ENCODE measurements around the gene DHX8.

DNA sequence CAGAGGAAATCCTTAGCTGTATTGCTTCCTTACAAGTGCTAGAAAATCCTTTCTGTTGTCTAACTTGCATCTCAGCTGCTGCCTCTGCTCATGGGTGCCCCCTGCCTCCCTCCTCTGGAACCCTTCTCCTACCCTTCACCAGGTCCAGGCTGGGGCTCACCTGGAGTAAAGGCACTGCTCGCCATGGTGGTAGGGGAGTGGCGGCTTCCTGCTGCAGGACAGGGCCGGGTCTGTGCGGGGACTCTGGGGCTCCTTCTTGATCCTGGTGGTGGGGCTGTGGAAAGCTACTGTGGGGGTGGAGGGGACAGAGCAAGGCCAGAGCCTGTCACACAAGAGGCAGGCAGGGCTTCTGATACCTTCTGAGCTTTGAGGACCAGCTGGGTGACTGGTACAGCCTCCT lies 49.9 kb downstream of the DHX8 start:
- no peak for TF ChIP-seq EZH2phosphoT487 (IDR thresholded peaks at IDR 0.05; ENCODE audit: borderline replicate concordance, low read length)
- TF ChIP-seq, protein P1, sequence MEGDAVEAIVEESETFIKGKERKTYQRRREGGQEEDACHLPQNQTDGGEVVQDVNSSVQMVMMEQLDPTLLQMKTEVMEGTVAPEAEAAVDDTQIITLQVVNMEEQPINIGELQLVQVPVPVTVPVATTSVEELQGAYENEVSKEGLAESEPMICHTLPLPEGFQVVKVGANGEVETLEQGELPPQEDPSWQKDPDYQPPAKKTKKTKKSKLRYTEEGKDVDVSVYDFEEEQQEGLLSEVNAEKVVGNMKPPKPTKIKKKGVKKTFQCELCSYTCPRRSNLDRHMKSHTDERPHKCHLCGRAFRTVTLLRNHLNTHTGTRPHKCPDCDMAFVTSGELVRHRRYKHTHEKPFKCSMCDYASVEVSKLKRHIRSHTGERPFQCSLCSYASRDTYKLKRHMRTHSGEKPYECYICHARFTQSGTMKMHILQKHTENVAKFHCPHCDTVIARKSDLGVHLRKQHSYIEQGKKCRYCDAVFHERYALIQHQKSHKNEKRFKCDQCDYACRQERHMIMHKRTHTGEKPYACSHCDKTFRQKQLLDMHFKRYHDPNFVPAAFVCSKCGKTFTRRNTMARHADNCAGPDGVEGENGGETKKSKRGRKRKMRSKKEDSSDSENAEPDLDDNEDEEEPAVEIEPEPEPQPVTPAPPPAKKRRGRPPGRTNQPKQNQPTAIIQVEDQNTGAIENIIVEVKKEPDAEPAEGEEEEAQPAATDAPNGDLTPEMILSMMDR (IDR thresholded peaks at IDR 0.05; ENCODE audit: low read depth, low read length, poor library complexity, severe bottlenecking) = no peak
